GM21423 (cell line): ENCODE data around the gene SYP.

Experiments
- ATAC-seq: cut with Tn5 transposase; IDR thresholded peaks from one replicate; pipeline ENCODE4 v1.9.1; 2021; ENCODE audit warnings: mild to moderate bottlenecking, moderate library complexity; ENCODE audit not compliant: unreplicated experiment

SYP gene

DNA sequence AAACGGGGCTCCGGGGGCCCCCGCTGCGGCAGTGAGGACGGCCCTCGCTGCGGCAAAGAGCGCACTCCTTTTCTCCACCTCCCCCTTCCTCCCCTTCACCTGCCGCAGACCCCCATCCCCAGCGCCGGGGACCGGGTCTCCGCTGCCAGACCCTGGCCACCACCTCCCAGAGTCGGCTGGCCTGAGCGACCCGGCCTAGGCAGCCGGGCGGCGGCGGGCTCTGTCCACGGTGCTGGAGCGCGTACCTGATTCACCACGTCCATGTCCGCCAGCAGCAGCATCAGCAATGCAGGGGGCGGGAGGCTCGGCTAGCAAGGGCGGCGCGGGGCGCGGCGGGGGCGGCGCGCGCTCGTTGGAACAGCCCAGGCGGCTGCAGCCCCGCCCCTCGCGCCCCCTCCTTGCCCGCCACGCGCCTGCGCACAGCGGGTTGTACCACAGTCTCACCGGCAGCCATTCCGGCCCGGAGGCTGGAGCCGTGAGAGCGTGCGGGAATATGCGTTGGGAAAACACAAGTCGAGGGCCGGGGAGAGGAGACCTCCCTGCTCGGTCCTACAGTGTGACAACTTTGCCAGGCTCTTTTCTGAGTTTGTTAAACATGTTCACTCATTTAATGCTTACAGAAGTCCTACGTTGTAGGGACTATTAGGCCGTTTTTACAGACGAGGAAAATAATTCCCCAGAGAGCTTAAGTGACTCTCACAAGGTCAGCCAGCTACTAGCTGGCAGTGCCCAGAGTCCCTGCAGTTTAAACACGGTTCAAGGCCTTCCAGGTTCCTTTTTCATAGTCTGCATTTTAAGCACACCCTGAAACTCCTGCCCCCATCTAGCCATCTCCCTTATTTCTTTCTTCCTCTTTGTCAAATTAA lies at the start of gene SYP:
Gene SYP, minus strand, starts transcription at position 288 of the 866 bp plus-strand sequence. Its CDS starts 7 bp downstream, at position 281.
- peak; percentile 98 for ATAC-seq

DNA sequence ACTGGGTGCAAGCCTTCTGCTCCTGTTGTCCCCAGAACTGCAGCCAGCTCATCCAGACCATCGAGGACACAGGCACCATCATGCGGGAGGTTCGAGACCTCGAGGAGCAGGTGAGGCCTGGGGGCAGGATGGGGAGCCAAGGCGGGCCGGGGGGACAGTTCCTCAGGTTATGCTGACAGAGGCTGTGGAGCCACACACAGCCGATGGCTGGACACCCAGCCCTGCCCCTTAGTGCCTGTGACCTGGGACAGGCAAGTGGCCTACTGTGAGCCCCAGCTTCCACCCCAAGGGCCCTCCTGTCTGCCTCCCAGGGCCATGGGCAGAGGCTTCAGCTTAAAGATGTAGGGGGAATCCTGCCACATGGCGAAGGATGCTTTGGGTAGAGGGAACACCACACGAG lies 49.6 kb upstream of the SYP start:
- ATAC-seq = no peak

GRCh38 chrX:49249071-49249470 lies 49.1 kb upstream of the SYP start:
- ATAC-seq = no peak

DNA sequence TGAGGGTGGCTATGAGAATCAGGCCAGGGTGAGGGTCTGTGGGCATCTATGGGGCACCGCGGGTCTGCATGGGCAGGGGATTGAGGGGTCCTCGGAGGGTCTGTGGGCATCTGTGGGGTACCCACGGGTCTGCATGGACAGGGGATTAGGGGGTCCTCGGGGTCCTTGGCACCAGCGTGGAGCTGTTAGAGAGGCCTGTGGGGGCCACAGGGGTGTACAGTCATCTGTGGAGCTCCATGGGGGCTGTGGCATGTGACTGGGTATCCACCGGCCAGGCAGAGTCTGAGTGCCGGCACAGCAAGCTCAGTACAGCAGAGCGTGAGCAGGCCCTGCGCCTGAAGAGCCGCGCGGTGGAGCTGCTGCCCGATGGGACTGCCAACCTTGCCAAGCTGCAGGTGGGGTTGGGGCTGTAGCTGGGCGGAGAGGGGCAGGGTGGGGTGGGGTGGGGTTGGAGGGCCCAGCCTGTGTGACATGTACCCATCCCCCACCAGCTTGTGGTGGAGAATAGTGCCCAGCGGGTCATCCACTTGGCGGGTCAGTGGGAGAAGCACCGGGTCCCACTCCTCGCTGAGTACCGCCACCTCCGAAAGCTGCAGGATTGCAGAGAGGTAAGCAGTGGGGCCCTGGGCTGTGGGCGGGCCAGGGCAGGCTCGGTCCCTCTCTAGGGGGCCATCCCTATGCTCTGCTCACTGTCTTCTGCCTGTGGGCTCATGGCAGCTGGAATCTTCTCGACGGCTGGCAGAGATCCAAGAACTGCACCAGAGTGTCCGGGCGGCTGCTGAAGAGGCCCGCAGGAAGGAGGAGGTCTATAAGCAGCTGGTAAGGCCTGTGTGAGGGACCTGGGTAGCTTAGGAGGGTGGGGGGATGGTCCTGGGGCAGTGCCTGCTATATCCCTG lies 48.2 kb upstream of the SYP start:
- no peak for ATAC-seq

DNA sequence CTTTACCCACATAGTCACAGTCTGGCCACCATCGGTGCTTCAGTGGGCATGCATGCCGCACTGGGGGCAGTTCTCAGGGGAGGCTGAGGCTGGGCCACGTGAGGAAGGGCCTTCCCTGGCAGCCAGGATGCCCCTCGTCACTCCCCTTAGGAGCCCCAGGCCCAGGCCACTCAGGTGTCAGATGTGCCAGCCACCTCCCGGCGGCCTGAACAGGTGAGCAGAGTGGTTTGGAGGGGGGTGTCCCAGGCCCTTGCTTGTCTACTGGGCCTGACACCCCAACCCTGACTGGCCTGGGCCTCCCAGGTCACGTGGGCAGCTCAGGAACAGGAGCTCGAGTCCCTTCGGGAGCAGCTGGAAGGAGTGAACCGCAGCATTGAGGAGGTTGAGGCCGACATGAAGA lies 47.4 kb upstream of the SYP start:
- ATAC-seq = no peak

- ATAC-seq = no peak
Observed at GRCh38 chrX:49246541-49246940, 46.5 kb upstream of the SYP start.

- no peak for ATAC-seq
Observed at GRCh38 chrX:49244207-49244606, 44.2 kb upstream of the SYP start.

DNA sequence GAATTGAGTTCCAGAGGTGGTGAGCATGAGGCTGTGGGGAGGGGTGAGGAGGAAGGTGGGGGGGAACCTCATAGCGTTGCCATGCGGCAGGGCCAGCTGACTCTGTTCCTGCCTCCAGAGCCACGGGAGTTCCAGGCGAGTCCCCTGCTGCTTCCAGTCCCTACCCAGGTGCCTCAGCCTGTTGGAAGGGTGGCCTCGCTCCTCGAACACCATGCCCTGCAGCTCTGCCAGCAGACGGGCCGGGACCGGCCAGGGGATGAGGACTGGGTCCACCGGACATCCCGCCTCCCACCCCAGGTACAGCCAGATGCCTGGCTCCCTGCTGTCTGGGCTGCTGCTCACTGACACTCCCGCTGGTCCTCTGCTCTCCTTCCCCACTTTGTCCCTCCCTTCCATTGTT lies 43.2 kb upstream of the SYP start:
- no peak for ATAC-seq

DNA sequence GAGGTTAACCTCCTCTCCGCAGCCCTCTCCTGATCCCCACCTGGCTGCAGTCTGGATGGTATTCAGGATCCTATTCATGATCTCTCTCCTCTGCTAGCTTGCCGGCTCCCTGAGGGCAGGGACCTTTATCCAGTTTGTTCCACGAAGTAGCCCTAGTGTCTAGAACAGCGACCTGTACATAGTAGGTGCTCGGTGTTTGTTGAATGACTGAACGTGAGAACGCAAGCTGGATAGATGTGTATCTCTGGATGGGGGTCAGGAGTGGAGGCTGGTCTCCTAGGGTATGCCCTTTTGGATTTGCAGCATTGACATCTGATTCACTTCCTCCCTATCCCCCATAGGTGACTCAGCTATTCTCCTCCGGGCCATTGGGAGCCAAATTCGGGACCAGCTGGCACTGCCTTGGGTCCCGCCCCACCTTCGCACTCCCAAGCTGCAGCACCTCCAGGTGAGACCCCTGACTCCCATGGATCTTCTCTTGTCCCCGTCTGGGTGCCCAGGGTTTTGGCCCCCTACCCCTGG lies 42.6 kb upstream of the SYP start:
- ATAC-seq = no peak

GRCh38 chrX:49238735-49239134 lies 38.7 kb upstream of the SYP start:
- no peak for ATAC-seq

- no peak for ATAC-seq
Observed at GRCh38 chrX:49237060-49237459, 37.1 kb upstream of the SYP start.

DNA sequence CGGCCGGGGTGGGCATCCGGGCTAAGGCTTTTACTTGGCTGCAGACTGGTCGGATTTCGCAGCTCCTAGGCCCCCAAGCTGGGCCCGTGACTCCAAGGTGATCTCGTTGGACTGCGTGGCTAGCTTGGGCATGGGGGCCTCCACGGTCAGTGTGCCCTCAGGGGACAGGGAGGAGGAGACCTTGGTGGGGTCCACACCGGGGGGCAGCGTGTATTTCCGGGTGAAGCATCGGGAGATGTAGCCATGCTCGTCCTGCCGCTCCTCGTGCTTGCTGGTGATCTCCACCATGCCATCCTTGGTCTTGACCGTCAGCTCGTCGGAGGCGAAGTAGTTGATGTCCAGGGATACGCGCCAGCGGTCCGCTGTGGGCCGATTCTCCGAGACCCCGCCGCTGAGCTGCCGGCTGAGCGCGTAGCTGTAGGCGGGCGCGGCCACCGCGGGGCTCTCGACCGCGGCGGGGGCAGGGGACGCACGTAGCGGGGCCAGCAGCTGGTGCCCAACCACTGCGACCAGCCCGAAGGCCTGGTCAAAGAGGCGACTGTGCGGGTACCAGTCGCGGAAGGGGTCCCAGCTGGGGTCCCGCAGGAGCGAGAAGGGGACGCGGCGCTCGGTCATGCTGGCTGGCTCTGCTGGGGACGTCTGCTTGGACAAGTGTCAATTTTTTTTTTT lies 34.0 kb upstream of the SYP start:
- no peak for ATAC-seq

DNA sequence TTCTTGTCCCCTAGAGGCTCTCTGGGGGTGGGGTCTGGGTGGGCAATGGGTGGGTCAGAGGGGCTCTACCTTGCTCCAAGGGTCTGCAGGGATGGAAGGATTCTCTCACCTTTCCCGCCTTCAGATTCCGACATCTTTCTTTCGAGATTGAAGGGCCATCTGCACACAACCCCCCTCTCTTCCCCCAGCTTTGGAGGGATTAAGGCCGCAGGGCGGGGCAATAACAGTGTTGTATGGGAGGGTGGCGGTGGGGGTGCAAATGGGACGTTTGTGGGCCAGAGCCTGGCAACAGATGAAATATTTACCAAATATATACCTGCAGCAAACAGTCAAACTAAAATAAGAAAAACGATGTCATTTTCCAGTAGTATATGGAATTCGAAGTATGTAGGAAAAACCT lies 33.2 kb upstream of the SYP start, which contains the start of gene CACNA1F:
Gene CACNA1F, minus strand, starts transcription at position 165 of the 400 bp plus-strand sequence. Its CDS starts 31 bp downstream, at position 134.
- ATAC-seq = no peak

DNA sequence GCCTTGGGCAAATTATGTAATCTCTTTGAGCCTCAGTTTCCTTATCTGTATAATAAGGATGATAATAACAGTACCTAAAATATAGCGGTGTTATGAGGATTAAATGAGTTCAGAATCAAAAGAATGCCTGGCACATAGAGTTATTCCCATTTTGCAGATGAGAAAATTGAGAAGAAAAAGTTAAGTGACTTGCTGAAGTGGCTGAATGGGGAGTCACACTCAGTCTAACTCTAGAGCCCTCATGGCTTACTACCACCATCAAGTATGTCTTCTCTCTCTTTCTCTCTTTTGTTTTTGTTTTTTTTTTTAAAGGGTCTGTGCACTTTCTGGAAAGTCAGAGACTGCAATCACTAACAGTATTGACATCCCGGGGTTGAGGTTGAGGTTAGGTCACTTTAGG lies 32.5 kb upstream of the SYP start:
- ATAC-seq = no peak

DNA sequence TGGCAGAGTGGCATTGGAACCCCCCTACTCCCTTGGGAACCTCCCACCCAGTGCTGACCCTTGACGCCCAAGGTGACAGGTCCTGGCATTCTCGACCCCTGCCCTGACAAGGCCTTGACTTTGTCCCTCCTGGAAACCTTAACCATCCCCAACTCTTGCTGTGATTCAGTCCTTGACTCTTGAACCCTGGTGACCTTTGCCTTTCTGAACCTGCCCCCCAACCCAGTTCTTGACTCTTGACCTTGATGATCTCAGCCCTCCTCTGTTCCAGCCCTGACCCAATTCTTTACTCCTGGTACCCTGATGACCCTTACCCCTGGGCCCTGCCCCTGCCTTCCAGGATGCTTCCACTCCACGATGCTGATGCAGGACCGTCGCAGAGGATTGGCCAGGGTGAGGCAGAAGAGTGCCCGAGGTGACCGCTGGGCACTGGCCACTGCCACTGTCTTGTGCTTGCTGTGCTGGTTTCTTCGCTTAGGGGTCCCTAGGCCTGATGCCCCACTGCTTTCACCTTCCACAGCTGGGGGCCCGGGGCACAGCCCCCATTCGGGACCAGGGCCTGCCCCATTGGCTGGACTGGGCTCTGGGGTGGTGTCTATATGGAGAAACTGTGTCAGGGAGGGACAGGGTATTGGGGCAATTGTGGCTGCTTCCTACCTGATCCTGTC lies 31.5 kb upstream of the SYP start:
- no peak for ATAC-seq

GRCh38 chrX:49230500-49231232 lies 30.7 kb upstream of the SYP start:
- ATAC-seq = peak; percentile 64

DNA sequence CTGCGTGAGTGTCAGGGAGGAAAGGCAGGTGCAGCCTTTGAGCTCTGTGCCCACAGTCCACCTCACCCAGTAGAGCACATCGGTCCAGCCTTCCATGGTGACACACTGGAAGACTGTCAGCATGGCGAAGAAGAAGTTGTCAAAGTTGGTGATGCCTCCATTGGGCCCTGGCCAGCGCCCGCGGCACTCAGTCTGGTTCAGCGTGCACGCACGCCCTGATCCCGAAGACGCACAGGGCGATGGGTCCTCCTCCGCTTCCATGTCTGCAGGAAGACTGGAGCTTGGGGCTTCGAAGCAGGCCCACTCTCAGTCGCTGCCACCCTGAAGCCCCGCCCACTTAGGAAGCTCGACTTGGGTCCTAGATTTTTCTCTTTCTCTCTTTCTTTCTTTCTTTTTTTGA lies 28.2 kb upstream of the SYP start:
- no peak for ATAC-seq

- ATAC-seq = no peak
Observed at GRCh38 chrX:49227726-49228125, 27.7 kb upstream of the SYP start.

- no peak for ATAC-seq
Observed at GRCh38 chrX:49226946-49227345, 27.0 kb upstream of the SYP start.

- ATAC-seq = no peak
Observed at GRCh38 chrX:49225858-49226257, 25.9 kb upstream of the SYP start.
